GM12873 (cell line): ENCODE data around the gene DCAKD.

ENCODE experiments used
- TF ChIP-seq, protein P1 (sequence below): IDR thresholded peaks from 2 replicates; pipeline ENCODE4 v1.5.1; 2012; ENCODE audit warnings: low read depth, mild to moderate bottlenecking, moderate library complexity, low read length, control low read depth; ENCODE audit not compliant: insufficient read depth; ENCODE audit errors: missing control alignments

Gene DCAKD

GRCh38 chr17:45086391-45086790, 35.0 kb upstream of the DCAKD start:
- TF ChIP-seq, protein P1, sequence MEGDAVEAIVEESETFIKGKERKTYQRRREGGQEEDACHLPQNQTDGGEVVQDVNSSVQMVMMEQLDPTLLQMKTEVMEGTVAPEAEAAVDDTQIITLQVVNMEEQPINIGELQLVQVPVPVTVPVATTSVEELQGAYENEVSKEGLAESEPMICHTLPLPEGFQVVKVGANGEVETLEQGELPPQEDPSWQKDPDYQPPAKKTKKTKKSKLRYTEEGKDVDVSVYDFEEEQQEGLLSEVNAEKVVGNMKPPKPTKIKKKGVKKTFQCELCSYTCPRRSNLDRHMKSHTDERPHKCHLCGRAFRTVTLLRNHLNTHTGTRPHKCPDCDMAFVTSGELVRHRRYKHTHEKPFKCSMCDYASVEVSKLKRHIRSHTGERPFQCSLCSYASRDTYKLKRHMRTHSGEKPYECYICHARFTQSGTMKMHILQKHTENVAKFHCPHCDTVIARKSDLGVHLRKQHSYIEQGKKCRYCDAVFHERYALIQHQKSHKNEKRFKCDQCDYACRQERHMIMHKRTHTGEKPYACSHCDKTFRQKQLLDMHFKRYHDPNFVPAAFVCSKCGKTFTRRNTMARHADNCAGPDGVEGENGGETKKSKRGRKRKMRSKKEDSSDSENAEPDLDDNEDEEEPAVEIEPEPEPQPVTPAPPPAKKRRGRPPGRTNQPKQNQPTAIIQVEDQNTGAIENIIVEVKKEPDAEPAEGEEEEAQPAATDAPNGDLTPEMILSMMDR: no peak

- TF ChIP-seq, protein P1: no peak
Measured at GRCh38 chr17:45081047-45081703, 29.7 kb upstream of the DCAKD start.

- TF ChIP-seq, protein P1: no peak
Measured at GRCh38 chr17:45077643-45078042, 26.2 kb upstream of the DCAKD start.

- TF ChIP-seq, protein P1: no peak
Measured at GRCh38 chr17:45073414-45074070, 22.1 kb upstream of the DCAKD start.

GRCh38 chr17:45070809-45071208, 19.4 kb upstream of the DCAKD start:
- TF ChIP-seq, protein P1: no peak

GRCh38 chr17:45070001-45070400, 18.6 kb upstream of the DCAKD start:
- TF ChIP-seq, protein P1: no peak

DNA sequence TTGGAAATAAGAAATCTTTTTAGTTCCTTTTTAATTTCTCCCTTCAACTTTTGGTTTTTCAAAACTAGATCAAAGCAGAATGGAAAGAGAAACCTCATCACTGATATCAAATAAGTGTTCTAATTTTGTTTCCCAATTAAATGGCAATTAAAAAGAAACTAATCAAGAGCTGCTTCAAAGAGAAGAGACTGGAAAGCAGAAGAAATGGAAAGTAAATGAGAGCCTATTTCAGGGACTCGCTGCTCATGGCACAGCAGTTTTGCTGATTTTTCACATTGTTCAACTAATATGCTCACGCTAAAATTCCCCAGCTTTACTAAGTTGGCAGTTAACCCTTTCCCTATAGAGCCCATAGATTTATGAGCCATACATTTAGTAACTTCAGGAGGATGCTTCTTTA, 16.2 kb upstream of the DCAKD start:
- TF ChIP-seq, protein P1: no peak
